Nephron (organoid): ENCODE measurements around the gene TTC36.

Source experiments
- H3K27ac Mint-ChIP-seq, 3 experiments: 2 replicates each; pipeline ENCODE4 v1.8.0; 2020; ENCODE audit warnings: mixed read lengths in 3 of 3, mild to moderate bottlenecking in 2 of 3, moderate library complexity in 1 of 3
- H3K27me3 Mint-ChIP-seq: 2 replicates; pipeline ENCODE4 v1.8.0; 2021; ENCODE audit warnings: low read depth, mild to moderate bottlenecking, moderate library complexity, mixed read lengths
- H3K36me3 Mint-ChIP-seq: 2 replicates; pipeline ENCODE4 v1.8.0; 2020; ENCODE audit warnings: low read depth, mixed read lengths
- H3K4me1 Mint-ChIP-seq: 2 replicates; pipeline ENCODE4 v1.8.0; 2020; ENCODE audit warnings: mixed read lengths
- H3K4me3 Mint-ChIP-seq, 3 experiments: 2 replicates each; pipeline ENCODE4 v1.8.0; 2020; ENCODE audit warnings: mild to moderate bottlenecking in 3 of 3, mixed read lengths in 3 of 3, moderate library complexity in 2 of 3
- H3K9me3 Mint-ChIP-seq: 2 replicates; pipeline ENCODE4 v1.8.0; 2020; ENCODE audit warnings: mixed read lengths
- CTCF ChIP-seq, 3 experiments: fragments of 200-600 bp; sonication (generic); IDR thresholded peaks; one replicate each; pipeline ENCODE4 v1.5.0; 2021; ENCODE audit warnings: antibody characterized with exemption in 3 of 3; ENCODE audit not compliant: unreplicated experiment in 3 of 3

The TTC36 gene

DNA sequence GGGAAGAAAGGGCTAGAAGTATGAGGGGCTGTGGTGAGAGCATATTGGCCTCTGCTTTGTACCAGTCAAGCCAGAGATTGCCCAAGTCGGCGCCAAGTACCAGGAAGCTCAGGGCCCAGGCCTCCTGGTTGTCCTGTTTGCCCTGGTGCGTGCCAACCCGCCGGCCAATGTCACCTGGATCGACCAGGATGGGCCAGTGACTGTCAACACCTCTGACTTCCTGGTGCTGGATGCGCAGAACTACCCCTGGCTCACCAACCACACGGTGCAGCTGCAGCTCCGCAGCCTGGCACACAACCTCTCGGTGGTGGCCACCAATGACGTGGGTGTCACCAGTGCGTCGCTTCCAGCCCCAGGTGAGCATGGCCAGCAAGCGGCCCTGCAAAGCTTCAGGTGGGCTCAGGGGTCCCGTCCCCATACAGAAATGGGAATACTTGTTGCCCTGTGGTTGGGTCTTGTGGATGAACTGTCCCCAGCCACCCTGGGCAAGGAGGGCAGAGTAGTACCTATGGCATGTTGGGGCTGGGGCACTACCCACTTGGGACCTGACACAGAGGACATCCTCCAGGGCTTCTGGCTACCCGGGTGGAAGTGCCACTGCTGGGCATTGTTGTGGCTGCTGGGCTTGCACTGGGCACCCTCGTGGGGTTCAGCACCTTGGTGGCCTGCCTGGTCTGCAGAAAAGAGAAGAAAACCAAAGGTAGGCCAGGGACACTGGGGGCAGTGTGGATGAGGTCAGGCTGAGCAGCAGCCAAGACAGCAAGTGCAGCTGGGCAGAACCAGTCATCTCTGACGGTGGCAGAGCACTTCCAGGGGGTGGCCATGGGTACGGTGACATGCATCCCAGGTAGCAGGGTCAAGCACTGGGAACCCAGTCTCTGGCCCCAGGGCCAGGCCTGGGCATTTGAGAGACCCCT, 5.8 kb downstream of the TTC36 start:
- H3K36me3 Mint-ChIP-seq: peaks cover 18% of the 10 kb centered on the region
- peaks cover 26% of the 10 kb centered on the region for H3K4me1 Mint-ChIP-seq
- H3K9me3 Mint-ChIP-seq: no peaks in the 10 kb centered on the region
- peaks cover 4% of the 10 kb centered on the region for H3K27me3 Mint-ChIP-seq
- no peak for TF ChIP-seq CTCF (IDR thresholded peaks at IDR 0.05; ENCODE audit: unreplicated experiment in 3 of 3)
- peak overlapping the region; percentile 95 to 99 (median 98) for H3K4me3 Mint-ChIP-seq
- H3K27ac Mint-ChIP-seq: no peak overlapping the region

GRCh38 chr11:118533769-118534729, 6.8 kb downstream of the TTC36 start:
- Mint-ChIP-seq H3K4me3 (peak overlapping the region; percentile 65 to 76 (median 66)), H3K9me3 (no peaks in the 10 kb centered on the region), H3K27ac (peak overlapping the region in 1 of 3 experiments; percentile 59), H3K27me3 (peaks cover 4% of the 10 kb centered on the region), H3K4me1 (peaks cover 22% of the 10 kb centered on the region), H3K36me3 (peaks cover 22% of the 10 kb centered on the region)
- no peak for TF ChIP-seq CTCF (IDR thresholded peaks at IDR 0.05; ENCODE audit: unreplicated experiment in 3 of 3)

DNA sequence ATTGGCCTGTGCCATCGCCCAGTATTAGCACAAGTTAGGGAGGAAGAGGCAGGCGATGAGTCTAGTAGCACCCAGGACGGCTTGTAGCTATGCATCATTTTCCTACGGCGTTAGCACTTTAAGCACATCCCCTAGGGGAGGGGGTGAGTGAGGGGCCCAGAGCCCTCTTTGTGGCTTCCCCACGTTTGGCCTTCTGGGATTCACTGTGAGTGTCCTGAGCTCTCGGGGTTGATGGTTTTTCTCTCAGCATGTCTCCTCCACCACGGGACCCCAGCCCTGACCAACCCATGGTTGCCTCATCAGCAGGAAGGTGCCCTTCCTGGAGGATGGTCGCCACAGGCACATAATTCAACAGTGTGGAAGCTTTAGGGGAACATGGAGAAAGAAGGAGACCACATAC, 8.0 kb downstream of the TTC36 start:
- Mint-ChIP-seq H3K27me3 (peaks cover 4% of the 10 kb centered on the region), H3K4me1 (peaks cover 9% of the 10 kb centered on the region), H3K9me3 (no peaks in the 10 kb centered on the region), H3K36me3 (peaks cover 30% of the 10 kb centered on the region), H3K4me3 (peak overlapping the region in 2 of 3 experiments; percentile 13 to 54), H3K27ac (no peak overlapping the region)
- TF ChIP-seq CTCF (IDR thresholded peaks at IDR 0.05; ENCODE audit: unreplicated experiment in 3 of 3): no peak

DNA sequence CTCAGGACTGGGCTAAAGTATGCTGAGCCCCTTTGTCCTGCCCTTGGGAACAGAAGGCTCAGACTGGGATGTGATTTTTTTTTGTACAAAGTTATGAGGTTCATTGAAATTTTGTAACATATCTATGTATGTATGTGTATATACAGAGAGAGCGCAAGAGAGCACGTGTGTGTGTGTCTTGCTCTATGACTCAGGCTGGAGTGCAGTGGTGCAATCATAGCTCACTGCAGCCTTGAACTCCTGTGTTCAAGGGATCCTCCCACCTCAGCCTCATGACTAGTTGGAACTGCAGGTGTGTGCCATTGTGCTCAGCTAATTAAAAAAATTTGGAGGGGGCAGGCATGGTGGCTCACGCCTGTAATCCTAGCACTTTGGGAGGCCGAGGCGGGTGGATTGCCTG, 9.5 kb downstream of the TTC36 start:
- H3K27me3 Mint-ChIP-seq: no peaks in the 10 kb centered on the region
- peaks cover 3% of the 10 kb centered on the region for H3K4me1 Mint-ChIP-seq
- no peak overlapping the region for H3K27ac Mint-ChIP-seq
- no peaks in the 10 kb centered on the region for H3K9me3 Mint-ChIP-seq
- no peak for TF ChIP-seq CTCF (IDR thresholded peaks at IDR 0.05; ENCODE audit: unreplicated experiment in 3 of 3)
- H3K36me3 Mint-ChIP-seq: peaks cover 37% of the 10 kb centered on the region
- H3K4me3 Mint-ChIP-seq: no peak overlapping the region

DNA sequence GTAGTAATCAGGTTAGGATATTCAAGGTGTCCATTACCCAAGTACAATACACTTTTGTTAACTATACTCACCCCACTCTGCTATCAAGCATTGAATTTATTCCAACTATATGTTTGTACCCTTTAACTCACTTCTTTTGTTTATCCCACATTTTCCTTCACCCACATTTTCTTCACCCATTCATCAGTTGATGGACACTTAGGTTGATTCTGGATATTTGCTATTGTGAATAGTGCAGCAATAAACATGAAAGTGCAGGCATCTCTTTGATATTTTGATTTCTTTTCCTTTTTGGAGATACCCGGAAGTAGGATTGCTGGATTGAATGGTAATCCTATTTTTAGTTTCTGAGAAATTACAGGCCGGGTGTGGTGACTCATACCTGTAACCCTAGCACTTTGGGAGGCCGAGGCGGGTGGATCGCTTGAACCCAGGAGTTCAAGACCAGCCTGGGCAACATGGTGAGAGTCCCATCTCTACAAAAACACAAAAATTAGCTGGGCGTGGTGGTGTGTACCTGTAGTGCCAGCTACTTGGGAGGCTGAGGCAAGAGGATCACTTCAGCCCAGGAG, 10.2 kb downstream of the TTC36 start:
- H3K36me3 Mint-ChIP-seq: peaks cover 43% of the 10 kb centered on the region
- H3K4me3 Mint-ChIP-seq: no peak overlapping the region
- no peaks in the 10 kb centered on the region for H3K9me3 Mint-ChIP-seq
- no peak overlapping the region for H3K27ac Mint-ChIP-seq
- H3K27me3 Mint-ChIP-seq: no peaks in the 10 kb centered on the region
- TF ChIP-seq CTCF (IDR thresholded peaks at IDR 0.05; ENCODE audit: unreplicated experiment in 3 of 3): no peak
- H3K4me1 Mint-ChIP-seq: no peaks in the 10 kb centered on the region
